GM12873 (cell line): Measurements from ENCODE around the gene EGR1.

Experiments
- TF ChIP-seq, protein P1 (sequence below): IDR thresholded peaks from 2 replicates; pipeline ENCODE4 v1.5.1; 2012; ENCODE audit warnings: low read depth, mild to moderate bottlenecking, moderate library complexity, low read length, control low read depth; ENCODE audit not compliant: insufficient read depth; ENCODE audit errors: missing control alignments

The EGR1 gene

DNA sequence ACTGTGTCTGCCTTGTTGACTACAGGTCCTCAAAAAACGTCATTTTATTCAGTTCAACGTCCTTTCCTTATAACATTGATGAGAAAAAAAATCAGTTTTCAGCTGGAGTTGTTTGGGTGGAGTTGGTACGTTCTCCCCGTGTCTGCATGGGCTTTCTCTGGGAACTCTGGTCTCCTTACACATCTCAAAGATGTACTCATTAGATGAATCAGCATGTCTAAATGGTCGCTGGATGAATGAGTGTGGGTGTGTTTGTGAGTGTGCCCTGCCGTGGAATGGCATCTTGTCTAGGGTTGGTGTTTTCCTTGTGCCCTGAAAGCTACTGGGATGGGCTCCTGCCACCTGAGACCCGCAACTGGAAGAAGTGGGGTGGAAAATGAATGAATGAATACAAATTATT, 30.1 kb downstream of the EGR1 start:
- TF ChIP-seq, protein P1, sequence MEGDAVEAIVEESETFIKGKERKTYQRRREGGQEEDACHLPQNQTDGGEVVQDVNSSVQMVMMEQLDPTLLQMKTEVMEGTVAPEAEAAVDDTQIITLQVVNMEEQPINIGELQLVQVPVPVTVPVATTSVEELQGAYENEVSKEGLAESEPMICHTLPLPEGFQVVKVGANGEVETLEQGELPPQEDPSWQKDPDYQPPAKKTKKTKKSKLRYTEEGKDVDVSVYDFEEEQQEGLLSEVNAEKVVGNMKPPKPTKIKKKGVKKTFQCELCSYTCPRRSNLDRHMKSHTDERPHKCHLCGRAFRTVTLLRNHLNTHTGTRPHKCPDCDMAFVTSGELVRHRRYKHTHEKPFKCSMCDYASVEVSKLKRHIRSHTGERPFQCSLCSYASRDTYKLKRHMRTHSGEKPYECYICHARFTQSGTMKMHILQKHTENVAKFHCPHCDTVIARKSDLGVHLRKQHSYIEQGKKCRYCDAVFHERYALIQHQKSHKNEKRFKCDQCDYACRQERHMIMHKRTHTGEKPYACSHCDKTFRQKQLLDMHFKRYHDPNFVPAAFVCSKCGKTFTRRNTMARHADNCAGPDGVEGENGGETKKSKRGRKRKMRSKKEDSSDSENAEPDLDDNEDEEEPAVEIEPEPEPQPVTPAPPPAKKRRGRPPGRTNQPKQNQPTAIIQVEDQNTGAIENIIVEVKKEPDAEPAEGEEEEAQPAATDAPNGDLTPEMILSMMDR: no peak

DNA sequence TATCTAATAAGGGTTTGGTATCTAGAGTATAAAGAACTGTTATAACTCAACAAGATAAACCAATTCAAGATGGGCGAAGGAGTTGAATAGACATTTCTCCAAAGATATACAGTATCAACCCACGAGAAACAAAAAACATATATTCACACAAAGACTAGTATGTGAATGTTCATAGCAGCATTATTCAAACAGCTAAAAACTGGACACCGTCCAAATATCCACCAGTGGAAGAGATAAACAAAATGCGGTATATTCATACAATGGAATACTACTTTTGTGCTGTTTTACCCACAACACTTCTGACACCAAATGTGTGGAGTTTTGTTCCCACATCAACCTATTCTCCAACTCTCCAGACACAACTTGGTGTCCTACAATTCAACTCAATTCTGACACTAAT, 33.1 kb downstream of the EGR1 start:
- TF ChIP-seq, protein P1: no peak

- TF ChIP-seq, protein P1: no peak
These were observed 36.8 kb downstream of the EGR1 start for GRCh38 chr5:138502121-138502520.

DNA sequence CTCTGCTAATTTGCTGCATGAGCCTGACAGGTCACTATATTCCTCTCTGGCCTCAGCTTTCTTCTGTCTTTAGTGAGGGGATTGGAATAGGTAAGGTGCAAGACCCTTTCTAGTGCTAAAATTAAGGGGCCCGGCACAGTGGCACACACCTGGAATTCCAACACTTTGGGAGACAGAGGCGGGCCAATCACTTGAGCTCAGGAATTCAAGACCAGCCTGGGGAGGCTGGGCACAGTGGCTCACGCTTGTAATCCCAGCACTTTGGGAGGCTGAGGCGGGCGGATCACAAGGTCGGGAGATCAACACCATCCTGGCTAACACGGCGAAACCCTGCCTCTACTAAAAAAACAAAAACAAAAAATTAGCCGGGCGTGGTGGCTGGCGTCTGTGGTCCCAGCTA, 37.2 kb downstream of the EGR1 start:
- TF ChIP-seq, protein P1: no peak

DNA sequence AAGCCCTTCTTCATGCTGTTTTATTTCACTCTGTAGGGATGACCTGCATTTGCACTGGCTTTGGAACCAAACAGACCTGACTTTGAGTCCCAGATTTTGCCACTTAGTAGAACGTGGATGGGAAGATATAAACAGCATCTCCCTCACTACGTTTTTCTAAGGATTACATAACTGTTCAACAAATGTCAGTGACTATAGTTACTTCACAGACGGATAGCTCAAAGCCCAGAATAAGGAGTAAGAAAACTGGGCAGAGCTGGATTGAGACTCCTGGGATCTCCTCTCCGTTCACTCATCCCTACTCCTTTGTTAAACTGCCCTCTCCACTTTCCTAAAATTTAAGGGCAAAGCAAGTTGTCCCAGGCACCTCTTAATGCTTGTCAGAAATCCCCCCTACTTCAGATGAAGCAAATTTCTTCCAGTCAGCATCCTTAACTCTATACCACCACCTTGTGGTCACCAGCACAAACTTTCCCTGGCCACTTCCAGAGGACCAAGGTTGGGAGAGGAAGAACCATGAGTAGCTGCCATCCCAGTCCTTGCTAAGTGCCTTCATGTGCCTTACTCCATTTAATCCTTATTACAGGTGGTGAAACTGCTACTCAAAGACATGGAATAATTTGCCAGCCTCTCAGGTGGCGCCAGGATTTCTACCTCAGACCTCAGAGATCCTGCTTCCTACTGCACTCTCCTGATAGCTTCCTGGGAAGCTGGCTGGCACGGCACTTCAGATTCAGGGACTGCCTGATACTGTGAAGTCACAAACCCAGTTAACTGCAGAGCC, 38.4 kb downstream of the EGR1 start:
- TF ChIP-seq, protein P1: peak; percentile 77

- TF ChIP-seq, protein P1: no peak
These were observed 39.5 kb downstream of the EGR1 start for GRCh38 chr5:138504799-138505198.

- TF ChIP-seq, protein P1: no peak
These were observed 41.4 kb downstream of the EGR1 start for GRCh38 chr5:138506370-138507306.
